ENCODE measurements around the gene ETNK2.

Gene ETNK2

DNA sequence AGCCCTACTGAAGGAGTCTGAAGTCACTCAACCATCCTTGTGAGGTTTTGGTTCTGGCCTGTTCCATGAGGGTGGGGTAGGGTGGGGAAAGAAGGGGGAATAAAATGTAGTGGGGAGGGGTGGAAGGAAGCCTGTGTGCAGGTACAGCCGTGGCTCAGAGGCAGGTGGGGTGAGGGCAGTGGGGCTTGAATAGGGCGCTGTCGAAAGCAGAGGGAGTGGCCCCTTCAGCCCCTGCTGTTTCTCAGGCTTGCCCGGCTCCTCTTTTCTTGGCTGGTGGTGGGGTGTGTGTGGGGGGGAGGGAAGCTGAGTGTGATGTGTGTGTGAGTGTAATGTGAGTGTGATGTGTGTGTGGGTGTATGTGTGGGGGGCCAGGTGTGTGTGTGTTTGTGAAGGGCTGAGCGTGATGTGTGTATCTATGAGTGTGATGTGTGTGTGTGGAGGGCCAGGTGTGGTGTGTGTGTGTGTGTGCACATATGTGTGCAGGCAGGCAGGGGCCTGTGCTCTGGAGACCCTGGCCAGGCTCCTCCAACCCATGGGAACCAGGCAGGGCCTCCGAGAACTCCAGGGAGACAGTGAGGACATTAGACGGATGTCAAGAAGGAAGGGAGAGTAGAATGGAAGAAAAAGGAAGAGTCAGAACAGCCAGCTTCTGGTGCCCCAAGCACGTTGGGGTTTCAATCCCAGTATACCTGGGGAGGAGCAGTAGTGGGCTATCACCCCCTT lies 69.9 kb downstream of the ETNK2 start:
- TF ChIP-seq MYC (IDR thresholded peaks at IDR 0.05; ENCODE audit: low read depth, low read length) (no peak), MAX (IDR thresholded peaks at IDR 0.05; ENCODE audit: low read depth, low read length) (no peak), POLR2A (IDR thresholded peaks at IDR 0.05; ENCODE audit: extremely low read depth, insufficient read length) (no peak)
- TF ChIP-seq, protein P1, sequence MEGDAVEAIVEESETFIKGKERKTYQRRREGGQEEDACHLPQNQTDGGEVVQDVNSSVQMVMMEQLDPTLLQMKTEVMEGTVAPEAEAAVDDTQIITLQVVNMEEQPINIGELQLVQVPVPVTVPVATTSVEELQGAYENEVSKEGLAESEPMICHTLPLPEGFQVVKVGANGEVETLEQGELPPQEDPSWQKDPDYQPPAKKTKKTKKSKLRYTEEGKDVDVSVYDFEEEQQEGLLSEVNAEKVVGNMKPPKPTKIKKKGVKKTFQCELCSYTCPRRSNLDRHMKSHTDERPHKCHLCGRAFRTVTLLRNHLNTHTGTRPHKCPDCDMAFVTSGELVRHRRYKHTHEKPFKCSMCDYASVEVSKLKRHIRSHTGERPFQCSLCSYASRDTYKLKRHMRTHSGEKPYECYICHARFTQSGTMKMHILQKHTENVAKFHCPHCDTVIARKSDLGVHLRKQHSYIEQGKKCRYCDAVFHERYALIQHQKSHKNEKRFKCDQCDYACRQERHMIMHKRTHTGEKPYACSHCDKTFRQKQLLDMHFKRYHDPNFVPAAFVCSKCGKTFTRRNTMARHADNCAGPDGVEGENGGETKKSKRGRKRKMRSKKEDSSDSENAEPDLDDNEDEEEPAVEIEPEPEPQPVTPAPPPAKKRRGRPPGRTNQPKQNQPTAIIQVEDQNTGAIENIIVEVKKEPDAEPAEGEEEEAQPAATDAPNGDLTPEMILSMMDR (IDR thresholded peaks at IDR 0.05; ENCODE audit: low read depth, low read length) = no peak
- no peak overlapping the region for H3K4me3 ChIP-seq (ENCODE audit: low read depth, low read length)

DNA sequence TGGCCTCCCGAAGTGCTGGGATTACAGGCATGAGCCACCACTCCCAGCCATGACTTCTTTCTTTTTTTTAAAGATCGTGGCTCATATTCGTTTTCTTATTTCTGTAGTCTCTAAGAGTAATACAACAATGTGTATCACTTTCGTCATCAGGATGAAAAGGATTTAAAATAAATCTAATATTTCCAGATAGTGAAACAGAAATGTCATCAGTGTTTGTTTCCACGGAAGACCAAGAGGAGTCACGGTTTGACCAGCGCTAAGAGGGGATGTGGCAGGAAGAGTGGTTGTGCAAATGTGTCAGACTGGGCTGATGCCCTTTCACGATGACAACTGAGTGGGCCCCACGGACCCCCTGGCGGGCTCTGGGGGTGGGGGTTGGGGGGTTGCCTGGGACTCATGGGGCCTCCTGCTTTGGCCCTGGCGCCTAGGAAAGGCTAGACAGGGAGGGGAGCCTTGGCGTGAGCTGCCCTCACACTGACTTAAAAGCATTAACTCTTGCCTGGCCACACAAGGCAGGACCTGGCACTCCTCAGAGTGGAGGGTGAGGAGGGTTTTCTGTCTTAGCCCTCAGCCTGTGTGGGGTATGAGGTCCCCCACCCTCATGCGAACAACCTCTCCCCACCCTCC lies 70.6 kb downstream of the ETNK2 start:
- DNase-seq (ENCODE audit: low read depth) = no peak
- H3K4me3 ChIP-seq (ENCODE audit: low read depth, low read length) = no peak overlapping the region
- TF ChIP-seq, protein P1 (IDR thresholded peaks at IDR 0.05; ENCODE audit: low read depth, low read length) = no peak
- TF ChIP-seq MAX (IDR thresholded peaks at IDR 0.05; ENCODE audit: low read depth, low read length) = no peak

More for the DNA sequence above, 69.9 kb downstream of the ETNK2 start:
- DNase-seq (ENCODE audit: low read depth) = no peak
